Smooth muscle cell (in vitro differentiated cells): ENCODE data around the gene CFP. TPM values are rescaled to one million over a fixed set of nuclear protein-coding genes. Genes with fewer than 3 reads are reported as not detected.

Experiments
- DNase-seq: peaks from one replicate; lab custom pipeline; 2025; ENCODE audit not compliant: unreplicated experiment; lab: John Stamatoyannopoulos, UW
- H2AFZ ChIP-seq: fragments of 200-600 bp; sonication (generic); 2 replicates; pipeline ENCODE4 v1.6.0; 2016; ENCODE audit warnings: antibody characterized with exemption, low read depth, mild to moderate bottlenecking
- H3F3A ChIP-seq: fragments of 200-600 bp; sonication (generic); 2 replicates; pipeline ENCODE4 v1.6.0; 2017; ENCODE audit warnings: antibody characterized with exemption, low read depth
- H3K27ac ChIP-seq: fragments of 200-600 bp; sonication (generic); 2 replicates; pipeline ENCODE4 v1.5.1; 2016; ENCODE audit warnings: low read depth, mild to moderate bottlenecking
- H3K27me3 ChIP-seq: fragments of 200-600 bp; sonication (generic); 2 replicates; pipeline ENCODE4 v1.6.1; 2016; ENCODE audit warnings: low read depth, mild to moderate bottlenecking
- H3K36me3 ChIP-seq: fragments of 200-600 bp; sonication (generic); 2 replicates; pipeline ENCODE4 v1.5.1; 2016; ENCODE audit warnings: low read depth
- H3K4me1 ChIP-seq: fragments of 200-600 bp; sonication (generic); 2 replicates; pipeline ENCODE4 v1.5.1; 2016; ENCODE audit warnings: low read depth
- H3K4me2 ChIP-seq: fragments of 200-600 bp; sonication (generic); 2 replicates; pipeline ENCODE4 v1.6.0; 2016; ENCODE audit warnings: mild to moderate bottlenecking
- H3K4me3 ChIP-seq: fragments of 200-600 bp; sonication (generic); 2 replicates; pipeline ENCODE4 v1.5.1; 2016; ENCODE audit warnings: mild to moderate bottlenecking
- H3K79me2 ChIP-seq: fragments of 200-600 bp; sonication (generic); 2 replicates; pipeline ENCODE4 v1.6.0; 2016; ENCODE audit warnings: low read depth, mild to moderate bottlenecking
- H3K9ac ChIP-seq: fragments of 200-600 bp; sonication (generic); 2 replicates; pipeline ENCODE4 v1.6.0; 2016; ENCODE audit warnings: low read depth
- H3K9me3 ChIP-seq: fragments of 200-600 bp; sonication (generic); replicated peaks from 2 replicates; pipeline ENCODE4 v1.5.1; 2016; ENCODE audit warnings: low read depth
- H4K20me1 ChIP-seq: fragments of 200-600 bp; sonication (generic); 2 replicates; pipeline ENCODE4 v1.6.0; 2016; ENCODE audit warnings: low read depth
- WGBS: methylation state at CpG from one replicate; pipeline ENCODE4 v1.1.7; 2016; ENCODE audit warnings: low lambda C conversion rate; 5-methylcytosine and 5-hydroxymethylcytosine counted together
- polyA plus RNA-seq: library from polyadenylated mRNA; unstranded; fragments of >200 nt; fragmentation: Nextera tagmentation; extraction: Ambion mirVana; gene quantifications from 2 replicates; pipeline ENCODE4 v1.2.1, GENCODE V29; 2016
- total RNA-seq: library from RNA; depleted of rRNA; stranded (reverse); fragments of >200 nt; gene quantifications from 2 replicates; pipeline ENCODE4 v1.2.3, GENCODE V29; 2014
- TF ChIP-seq, protein P1 (sequence below): fragments of 200-600 bp; sonication (generic); IDR thresholded peaks from 2 replicates; pipeline ENCODE4 v1.5.1; 2017; ENCODE audit warnings: borderline replicate concordance, mild to moderate bottlenecking, antibody characterized with exemption; ENCODE audit not compliant: insufficient read depth, poor library complexity, severe bottlenecking

Gene CFP
- total and polyA plus RNA-seq, 2 experiments from 2014 or later, result 0.58 to 1.3 TPM

DNA sequence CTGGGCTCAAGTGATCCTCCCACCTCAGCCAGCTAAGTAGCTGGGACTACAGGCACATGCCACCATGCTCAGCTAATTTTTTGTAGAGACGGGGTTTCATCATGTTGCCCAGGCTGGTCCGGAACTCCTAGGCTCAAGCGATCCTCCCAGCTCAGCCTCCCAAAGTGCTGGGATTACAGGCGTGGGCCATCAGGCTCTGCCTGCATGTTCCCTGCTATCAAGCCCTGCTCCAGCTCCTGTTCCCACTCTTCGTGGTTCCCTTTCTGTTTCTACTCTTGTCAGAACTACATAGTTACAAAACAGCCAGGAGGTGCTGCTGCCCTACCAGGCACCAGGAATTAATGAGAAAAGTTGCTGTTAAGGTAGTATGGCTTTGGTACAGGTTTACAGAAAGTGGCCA, 38.7 kb downstream of the CFP start:
- TF ChIP-seq, protein P1, sequence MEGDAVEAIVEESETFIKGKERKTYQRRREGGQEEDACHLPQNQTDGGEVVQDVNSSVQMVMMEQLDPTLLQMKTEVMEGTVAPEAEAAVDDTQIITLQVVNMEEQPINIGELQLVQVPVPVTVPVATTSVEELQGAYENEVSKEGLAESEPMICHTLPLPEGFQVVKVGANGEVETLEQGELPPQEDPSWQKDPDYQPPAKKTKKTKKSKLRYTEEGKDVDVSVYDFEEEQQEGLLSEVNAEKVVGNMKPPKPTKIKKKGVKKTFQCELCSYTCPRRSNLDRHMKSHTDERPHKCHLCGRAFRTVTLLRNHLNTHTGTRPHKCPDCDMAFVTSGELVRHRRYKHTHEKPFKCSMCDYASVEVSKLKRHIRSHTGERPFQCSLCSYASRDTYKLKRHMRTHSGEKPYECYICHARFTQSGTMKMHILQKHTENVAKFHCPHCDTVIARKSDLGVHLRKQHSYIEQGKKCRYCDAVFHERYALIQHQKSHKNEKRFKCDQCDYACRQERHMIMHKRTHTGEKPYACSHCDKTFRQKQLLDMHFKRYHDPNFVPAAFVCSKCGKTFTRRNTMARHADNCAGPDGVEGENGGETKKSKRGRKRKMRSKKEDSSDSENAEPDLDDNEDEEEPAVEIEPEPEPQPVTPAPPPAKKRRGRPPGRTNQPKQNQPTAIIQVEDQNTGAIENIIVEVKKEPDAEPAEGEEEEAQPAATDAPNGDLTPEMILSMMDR, result no peak
- no peaks in the 10 kb centered on the region for H3K9me3 ChIP-seq

DNA sequence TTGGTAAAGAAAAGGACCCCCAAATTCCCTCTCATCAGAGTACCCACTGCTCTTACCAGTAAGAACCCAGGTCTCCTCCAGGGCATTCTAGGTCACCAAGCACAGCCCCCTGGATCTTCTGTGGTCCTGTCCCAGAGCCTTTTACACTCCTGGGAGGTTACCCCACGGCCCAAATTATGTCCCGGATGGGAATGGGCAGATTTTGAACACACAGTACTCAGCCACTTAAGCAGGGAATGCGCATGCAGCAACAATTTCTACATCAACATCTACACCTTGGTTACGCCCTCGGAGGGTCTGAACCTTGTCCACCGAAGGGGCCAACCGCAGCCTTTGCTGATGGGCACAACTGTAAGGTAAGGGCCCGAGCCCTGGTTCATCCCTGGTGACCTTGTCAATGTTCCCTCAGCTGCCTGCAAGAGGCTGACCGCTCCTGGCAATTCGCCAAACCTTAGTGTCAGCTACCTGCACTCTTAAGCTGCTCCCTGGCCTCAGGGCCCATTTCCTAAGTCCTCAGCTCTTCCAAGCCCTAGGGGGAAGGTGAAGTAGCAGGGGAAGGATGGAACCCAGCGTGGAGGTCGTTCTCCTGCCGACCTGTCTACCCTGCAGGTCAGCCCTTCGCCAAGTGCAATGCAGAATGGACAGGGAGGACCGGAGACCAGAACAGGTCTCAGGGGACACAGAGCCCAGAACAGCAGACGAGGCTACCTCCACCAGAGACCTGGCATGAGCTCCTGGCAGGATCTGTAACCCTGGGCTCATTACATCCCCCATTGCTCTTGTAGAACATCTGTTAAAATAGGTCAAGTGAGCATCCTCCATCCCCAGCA, 41.6 kb downstream of the CFP start:
- Histone ChIP-seq H3K4me2 (no peak overlapping the region), H3K4me1 (no peaks in the 10 kb centered on the region), H3K27me3 (no peaks in the 10 kb centered on the region), H3F3A (no peaks in the 10 kb centered on the region), H3K9me3 (no peaks in the 10 kb centered on the region), H2AFZ (no peak overlapping the region), H3K36me3 (no peaks in the 10 kb centered on the region), H3K27ac (no peak overlapping the region), H3K9ac (no peak overlapping the region), H3K4me3 (no peak overlapping the region), H4K20me1 (peaks cover 29% of the 10 kb centered on the region), H3K79me2 (peaks cover 14% of the 10 kb centered on the region)
- DNase-seq, result no peak
- 75% methylated on average over 16 of the region's 16 CpGs for WGBS
- TF ChIP-seq, protein P1, result no peak

More for the DNA sequence above, 38.7 kb downstream of the CFP start:
- no peak overlapping the region for H3K4me3 ChIP-seq
- H3K9ac ChIP-seq, result no peak overlapping the region
- H3K4me1 ChIP-seq, result no peaks in the 10 kb centered on the region
- WGBS, result 76% methylated on average over 5 of the region's 5 CpGs
- H3K36me3 ChIP-seq, result no peaks in the 10 kb centered on the region
- H4K20me1 ChIP-seq, result peaks cover 3% of the 10 kb centered on the region
- no peaks in the 10 kb centered on the region for H3F3A ChIP-seq
- no peak overlapping the region for H3K27ac ChIP-seq
- no peak overlapping the region for H3K4me2 ChIP-seq
- no peak for DNase-seq
- H3K27me3 ChIP-seq, result no peaks in the 10 kb centered on the region
- H3K79me2 ChIP-seq, result no peaks in the 10 kb centered on the region
- no peak overlapping the region for H2AFZ ChIP-seq

DNA sequence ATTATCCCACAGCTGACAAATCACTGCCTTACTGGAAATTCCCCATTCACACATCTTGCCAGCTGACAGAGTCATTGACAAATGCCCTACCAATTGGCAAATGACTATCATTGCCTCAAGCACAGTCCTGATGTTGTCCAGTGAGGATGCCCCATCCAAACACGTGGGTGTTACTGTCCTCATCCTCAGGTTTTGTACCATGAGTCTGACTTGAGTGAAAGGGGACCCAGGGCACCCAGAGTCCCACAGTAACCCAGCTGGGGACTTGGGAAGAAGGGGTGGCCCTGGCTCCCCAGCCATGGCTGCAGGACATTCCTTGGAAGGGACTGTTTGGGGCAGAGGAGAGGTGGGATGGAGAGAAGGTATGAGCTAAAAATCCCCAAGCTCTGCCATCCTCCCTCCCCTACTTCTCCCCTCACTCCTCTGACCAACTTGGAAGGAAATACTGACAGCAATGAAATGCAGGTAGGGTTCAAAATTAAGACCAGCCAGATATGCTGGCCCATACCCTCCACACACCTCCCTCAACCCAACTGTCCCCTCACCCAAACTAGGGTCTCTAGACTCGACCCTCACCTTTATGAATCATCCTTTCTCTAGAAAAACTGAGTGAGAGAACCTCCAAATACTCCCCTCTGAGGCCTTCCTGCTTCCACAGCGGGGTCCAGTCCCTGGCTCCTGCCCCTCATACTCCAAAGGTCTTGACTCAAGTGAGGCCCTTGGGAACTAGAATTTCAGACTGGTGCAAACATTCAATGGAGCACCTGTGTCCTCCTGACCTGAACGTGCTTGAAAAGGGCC, 42.4 kb downstream of the CFP start:
- H2AFZ ChIP-seq, result no peak overlapping the region
- H3K4me3 ChIP-seq, result no peak overlapping the region
- H3F3A ChIP-seq, result no peaks in the 10 kb centered on the region
- H3K27me3 ChIP-seq, result no peaks in the 10 kb centered on the region
- TF ChIP-seq, protein P1, result no peak
- peaks cover 17% of the 10 kb centered on the region for H3K79me2 ChIP-seq
- no peak for DNase-seq
- H3K4me1 ChIP-seq, result no peaks in the 10 kb centered on the region
- H3K36me3 ChIP-seq, result no peaks in the 10 kb centered on the region
- WGBS, result 52% methylated on average over 4 of the region's 4 CpGs
- no peak overlapping the region for H3K27ac ChIP-seq
- no peak overlapping the region for H3K9ac ChIP-seq
- H4K20me1 ChIP-seq, result peaks cover 29% of the 10 kb centered on the region
- H3K9me3 ChIP-seq, result no peaks in the 10 kb centered on the region
- H3K4me2 ChIP-seq, result no peak overlapping the region
